Measurements from ENCODE around the gene NES.

NES gene

GRCh38 chr1:156704166-156704711 lies 27.0 kb upstream of the NES start:
- DNase-seq, result no peak

GRCh38 chr1:156703741-156704140 lies 26.5 kb upstream of the NES start:
- DNase-seq, result peak; percentile 85

- peak; percentile 52 for DNase-seq
These were observed 26.1 kb upstream of the NES start for GRCh38 chr1:156703336-156703735.

- no peak for DNase-seq
These were observed 23.7 kb upstream of the NES start for GRCh38 chr1:156700736-156701531.

GRCh38 chr1:156698995-156699394 lies 21.8 kb upstream of the NES start:
- no peak for DNase-seq

- DNase-seq, result peak; percentile 55
These were observed 20.3 kb upstream of the NES start for GRCh38 chr1:156697481-156697880.

- no peak for DNase-seq
These were observed 19.5 kb upstream of the NES start for GRCh38 chr1:156696755-156697154.

GRCh38 chr1:156694690-156694962 lies 17.4 kb upstream of the NES start:
- no peak for DNase-seq

- peak; percentile 19 for DNase-seq
These were observed 16.9 kb upstream of the NES start for GRCh38 chr1:156693848-156694689.

GRCh38 chr1:156692925-156693847 lies 16.0 kb upstream of the NES start:
- DNase-seq, result peak; percentile 89

- DNase-seq, result no peak
These were observed 15.3 kb upstream of the NES start for GRCh38 chr1:156692441-156692924.

GRCh38 chr1:156691665-156692440 lies 14.6 kb upstream of the NES start:
- DNase-seq, result peak; percentile 25

- no peak for DNase-seq
These were observed 14.0 kb upstream of the NES start for GRCh38 chr1:156691191-156691590.

GRCh38 chr1:156690675-156691036 lies 13.4 kb upstream of the NES start:
- DNase-seq, result no peak

GRCh38 chr1:156689953-156690674 lies 12.9 kb upstream of the NES start:
- DNase-seq, result peak; percentile 50

GRCh38 chr1:156689035-156689952 lies 12.1 kb upstream of the NES start:
- DNase-seq, result peak; percentile 90

GRCh38 chr1:156684227-156684782 lies 7.1 kb upstream of the NES start:
- DNase-seq, result no peak

GRCh38 chr1:156682166-156682890 lies 5.1 kb upstream of the NES start:
- peak; percentile 8 for DNase-seq

Data from NCI-H69 (cell line).